Neural crest cell (in vitro differentiated cells): ENCODE results near the gene MROH2A. TPM values are rescaled to one million over a fixed set of nuclear protein-coding genes. Genes with fewer than 3 reads are reported as not detected.

Experiments
- DNase-seq: peaks from one replicate; pipeline ENCODE4 v3.0.0; 2021; ENCODE audit warnings: low read depth, mixed read lengths, low spot score
- H3K27ac Mint-ChIP-seq: one replicate; pipeline ENCODE4 v1.8.0; 2021; ENCODE audit warnings: mild to moderate bottlenecking, mixed read lengths; ENCODE audit not compliant: unreplicated experiment
- H3K27me3 Mint-ChIP-seq: 2 replicates; pipeline ENCODE4 v1.8.0; 2021; ENCODE audit warnings: low read depth, mild to moderate bottlenecking, mixed read lengths
- H3K36me3 Mint-ChIP-seq: 2 replicates; pipeline ENCODE4 v1.8.0; 2021; ENCODE audit warnings: low read depth, mild to moderate bottlenecking, mixed read lengths
- H3K4me1 Mint-ChIP-seq: 2 replicates; pipeline ENCODE4 v1.8.0; 2021; ENCODE audit warnings: mixed read lengths
- H3K4me3 Mint-ChIP-seq: one replicate; pipeline ENCODE4 v1.8.0; 2021; ENCODE audit warnings: mild to moderate bottlenecking, mixed read lengths
- H3K9me3 Mint-ChIP-seq: 2 replicates; pipeline ENCODE4 v1.8.0; 2021; ENCODE audit warnings: mixed read lengths
- CTCF ChIP-seq: fragments of 200-600 bp; sonication (generic); conservative IDR thresholded peaks from 2 replicates; pipeline ENCODE4 v1.5.0; 2021; ENCODE audit warnings: antibody characterized with exemption, mild to moderate bottlenecking
- total RNA-seq: library from RNA; stranded (reverse); gene quantifications from 2 replicates; pipeline ENCODE4 v1.2.1, GENCODE V29; 2021

The MROH2A gene
- total RNA-seq, 1 donor from 2014 or later, result not detected

- H3K4me3 Mint-ChIP-seq, result no peak overlapping the region
- peaks cover 11% of the 10 kb centered on the region for H3K36me3 Mint-ChIP-seq
- no peak for TF ChIP-seq CTCF
- peaks cover 13% of the 10 kb centered on the region for H3K9me3 Mint-ChIP-seq
- H3K27ac Mint-ChIP-seq, result no peak overlapping the region
- DNase-seq, result no peak
- H3K27me3 Mint-ChIP-seq, result no peaks in the 10 kb centered on the region
- peaks cover 7% of the 10 kb centered on the region for H3K4me1 Mint-ChIP-seq
These were observed 23.1 kb upstream of the MROH2A start for GRCh38 chr2:233754872-233755611.

- Mint-ChIP-seq H3K27ac (no peak overlapping the region), H3K9me3 (peaks cover 10% of the 10 kb centered on the region), H3K4me3 (no peak overlapping the region), H3K36me3 (peaks cover 6% of the 10 kb centered on the region), H3K4me1 (peaks cover 7% of the 10 kb centered on the region), H3K27me3 (no peaks in the 10 kb centered on the region)
- no peak for DNase-seq
- no peak for TF ChIP-seq CTCF
These were observed 21.6 kb upstream of the MROH2A start for GRCh38 chr2:233756429-233757081.

- DNase-seq, result no peak
- no peak for TF ChIP-seq CTCF
- Mint-ChIP-seq H3K4me1 (peaks cover under 1% of the 10 kb centered on the region), H3K27ac (no peak overlapping the region), H3K9me3 (peaks cover 3% of the 10 kb centered on the region), H3K27me3 (no peaks in the 10 kb centered on the region), H3K4me3 (no peak overlapping the region), H3K36me3 (no peaks in the 10 kb centered on the region)
These were observed 20.0 kb upstream of the MROH2A start for GRCh38 chr2:233758141-233758540.

GRCh38 chr2:233758849-233759248 lies 19.3 kb upstream of the MROH2A start:
- Mint-ChIP-seq H3K36me3 (no peaks in the 10 kb centered on the region), H3K4me3 (no peak overlapping the region), H3K27me3 (no peaks in the 10 kb centered on the region), H3K27ac (no peak overlapping the region), H3K4me1 (no peaks in the 10 kb centered on the region), H3K9me3 (peaks cover 3% of the 10 kb centered on the region)
- DNase-seq, result no peak
- no peak for TF ChIP-seq CTCF

GRCh38 chr2:233760043-233760442 lies 18.1 kb upstream of the MROH2A start, which contains the start of gene UGT1A1:
Gene UGT1A1, plus strand, starts transcription at chr2:233760270. Its CDS starts 18 bp downstream, at chr2:233760288.
- H3K36me3 Mint-ChIP-seq, result no peaks in the 10 kb centered on the region
- no peak within 1 kb of the TSS for H3K27ac Mint-ChIP-seq
- H3K27me3 Mint-ChIP-seq, result no peaks in the 10 kb centered on the region
- H3K9me3 Mint-ChIP-seq, result no peaks in the 10 kb centered on the region
- no peak for TF ChIP-seq CTCF
- no peak within 1 kb of the TSS for H3K4me3 Mint-ChIP-seq
- no peaks in the 10 kb centered on the region for H3K4me1 Mint-ChIP-seq
- DNase-seq, result no peak
